ENCODE measurements around the gene RPE. TPM values are rescaled to one million over a fixed set of nuclear protein-coding genes. Genes with fewer than 3 reads are reported as not detected.

Gene RPE
- polyA plus RNA-seq = 59.5 to 69.6 TPM (median 67.9 TPM) in 3 replicates
- 13.1 TPM for polyA plus RNA-seq (2011; ENCODE audit: low read depth)
- 58.7 and 74.6 TPM in 2 replicates for polyA plus RNA-seq (2011; cell fraction: cytosol; rRNA removed)
- 43.0 and 49.6 TPM in 2 replicates for polyA plus RNA-seq (2011; cell fraction: nucleus; rRNA removed)
- 39.8 and 50.0 TPM in 2 replicates for polyA plus RNA-seq (2012; ENCODE audit: low replicate concordance)
- polyA minus RNA-seq = 59.6 to 101 TPM (median 99.2 TPM) in 3 replicates
- polyA minus RNA-seq (2011; cell fraction: cytosol; rRNA and poly(A)+ RNA removed) = 45.8 TPM
- polyA minus RNA-seq (2011; cell fraction: nucleus; rRNA and poly(A)+ RNA removed) = 30.7 and 50.2 TPM in 2 replicates

DNA sequence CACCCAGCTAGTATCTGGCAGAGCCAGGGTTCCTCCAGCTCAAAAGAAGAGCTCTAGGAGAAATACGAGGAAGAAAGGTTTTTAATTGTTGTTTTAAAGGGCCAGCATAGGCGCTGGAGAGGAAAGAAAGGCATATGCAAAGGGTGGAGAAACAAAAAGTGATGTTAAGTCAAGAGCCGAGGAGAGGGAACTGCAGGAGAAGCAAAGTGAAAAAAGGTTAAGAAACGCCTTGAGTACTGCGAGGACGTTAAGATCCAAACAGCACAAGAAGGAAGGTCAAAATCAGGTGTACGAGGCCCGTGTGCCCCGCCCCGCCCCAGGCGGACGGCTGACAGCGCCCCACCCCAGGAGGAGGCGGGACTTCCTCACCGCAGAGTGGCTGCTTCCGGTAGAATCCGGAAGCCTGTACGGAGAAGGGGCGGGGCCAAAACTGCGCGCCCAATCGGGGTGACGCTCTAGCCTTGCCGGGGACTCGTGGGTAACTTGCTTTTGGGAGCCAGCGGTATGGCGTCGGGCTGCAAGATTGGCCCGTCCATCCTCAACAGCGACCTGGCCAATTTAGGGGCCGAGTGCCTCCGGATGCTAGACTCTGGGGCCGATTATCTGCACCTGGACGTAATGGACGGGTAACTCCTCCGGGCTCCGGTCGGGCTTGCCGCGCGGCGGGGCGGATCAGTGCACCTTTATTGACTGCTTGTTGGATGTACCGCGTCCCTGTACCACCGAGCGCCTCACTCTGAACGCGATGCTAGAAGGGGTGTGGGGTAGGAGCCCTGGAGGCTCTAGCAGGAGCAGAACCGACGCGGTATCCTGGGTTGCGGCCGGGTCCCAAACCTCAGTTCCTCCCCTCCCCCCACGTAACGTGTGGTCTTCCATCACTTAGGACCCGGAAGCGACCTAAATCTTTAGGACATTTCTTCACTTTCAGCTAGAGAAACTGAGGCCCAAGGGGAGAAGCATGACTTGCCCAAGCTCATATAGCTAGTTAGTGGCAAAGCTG, at the start of gene RPE:
RPE (plus strand) TSS at position 481 of the 1,000 bp plus-strand sequence; CDS start at position 505, 24 bp downstream.
- peak within 1 kb of the TSS; percentile 78 for H3K27ac ChIP-seq (ENCODE audit: control insufficient read depth, insufficient read depth, low read length)
- FAIRE-seq = peak; percentile 72

GRCh38 chr2:209956271-209956670, 46.2 kb upstream of the RPE start:
- Histone ChIP-seq H3K9me1 (ENCODE audit: control insufficient read depth, extremely low read depth, insufficient read depth, low read length) (no peaks in the 10 kb centered on the region), H2AFZ (ENCODE audit: control insufficient read depth, low read length) (no peak overlapping the region), H3K4me1 (ENCODE audit: control insufficient read depth, extremely low read depth, insufficient read depth, low read length) (no peaks in the 10 kb centered on the region), H3K9me3 (ENCODE audit: control insufficient read depth, low read depth, low read length) (no peaks in the 10 kb centered on the region), H4K20me1 (ENCODE audit: control insufficient read depth, extremely low read depth, insufficient read depth, low read length) (no peaks in the 10 kb centered on the region), H3K4me2 (ENCODE audit: control insufficient read depth, extremely low read depth, insufficient read depth, low read depth, low read length) (no peak overlapping the region), H3K27me3 (ENCODE audit: control insufficient read depth, extremely low read depth, insufficient read depth, low read length) (no peaks in the 10 kb centered on the region), H3K27ac (ENCODE audit: control insufficient read depth, insufficient read depth, low read length) (no peak overlapping the region), H3K36me3 (ENCODE audit: control insufficient read depth in 2 of 2, extremely low read depth in 1 of 2, insufficient read depth in 2 of 2, low read length in 2 of 2) (no peaks in the 10 kb centered on the region), H3K4me3 (ENCODE audit: control insufficient read depth in 2 of 3, extremely low read depth in 1 of 3, insufficient read depth in 2 of 3, low read depth in 1 of 3, low read length in 3 of 3) (no peak overlapping the region), H3K79me2 (ENCODE audit: control insufficient read depth, insufficient read depth, low read length) (no peaks in the 10 kb centered on the region), H3K9ac (ENCODE audit: control insufficient read depth, extremely low read depth, insufficient read depth, low read length) (no peak overlapping the region)
- FAIRE-seq (no peak), DNase-seq (ENCODE audit: low read depth, low spot score) (no peak)
- dilution Hi-C loops (cut with MboI; ENCODE audit: extremely low pct_ligation_motif_present, low sequenced_read_pairs) = no loop called here
- TF ChIP-seq, protein P1, sequence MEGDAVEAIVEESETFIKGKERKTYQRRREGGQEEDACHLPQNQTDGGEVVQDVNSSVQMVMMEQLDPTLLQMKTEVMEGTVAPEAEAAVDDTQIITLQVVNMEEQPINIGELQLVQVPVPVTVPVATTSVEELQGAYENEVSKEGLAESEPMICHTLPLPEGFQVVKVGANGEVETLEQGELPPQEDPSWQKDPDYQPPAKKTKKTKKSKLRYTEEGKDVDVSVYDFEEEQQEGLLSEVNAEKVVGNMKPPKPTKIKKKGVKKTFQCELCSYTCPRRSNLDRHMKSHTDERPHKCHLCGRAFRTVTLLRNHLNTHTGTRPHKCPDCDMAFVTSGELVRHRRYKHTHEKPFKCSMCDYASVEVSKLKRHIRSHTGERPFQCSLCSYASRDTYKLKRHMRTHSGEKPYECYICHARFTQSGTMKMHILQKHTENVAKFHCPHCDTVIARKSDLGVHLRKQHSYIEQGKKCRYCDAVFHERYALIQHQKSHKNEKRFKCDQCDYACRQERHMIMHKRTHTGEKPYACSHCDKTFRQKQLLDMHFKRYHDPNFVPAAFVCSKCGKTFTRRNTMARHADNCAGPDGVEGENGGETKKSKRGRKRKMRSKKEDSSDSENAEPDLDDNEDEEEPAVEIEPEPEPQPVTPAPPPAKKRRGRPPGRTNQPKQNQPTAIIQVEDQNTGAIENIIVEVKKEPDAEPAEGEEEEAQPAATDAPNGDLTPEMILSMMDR (optimal IDR thresholded peaks at IDR 0.05 in 1 of 3, IDR thresholded peaks at IDR 0.05 in 1 of 3, conservative IDR thresholded peaks at IDR 0.05 in 1 of 3; ENCODE audit: extremely low read depth in 1 of 3, insufficient read depth in 2 of 3, low read length in 3 of 3) = no peak
- no peak for TF ChIP-seq EZH2 (IDR thresholded peaks at IDR 0.05; ENCODE audit: low read length)

More for the DNA sequence above, at the start of gene RPE:
- Histone ChIP-seq H3K4me1 (ENCODE audit: control insufficient read depth, extremely low read depth, insufficient read depth, low read length) (peaks cover 24% of the 10 kb centered on the region), H3K4me2 (ENCODE audit: control insufficient read depth, extremely low read depth, insufficient read depth, low read depth, low read length) (peak within 1 kb of the TSS; percentile 98), H3K9me3 (ENCODE audit: control insufficient read depth, low read depth, low read length) (no peaks in the 10 kb centered on the region), H3K36me3 (ENCODE audit: control insufficient read depth in 2 of 2, extremely low read depth in 1 of 2, insufficient read depth in 2 of 2, low read length in 2 of 2) (peaks cover 0 to 2% of the 10 kb centered on the region in 2 experiments), H3K79me2 (ENCODE audit: control insufficient read depth, insufficient read depth, low read length) (peaks cover 51% of the 10 kb centered on the region), H3K27me3 (ENCODE audit: control insufficient read depth, extremely low read depth, insufficient read depth, low read length) (no peaks in the 10 kb centered on the region), H3K9me1 (ENCODE audit: control insufficient read depth, extremely low read depth, insufficient read depth, low read length) (no peaks in the 10 kb centered on the region), H3K9ac (ENCODE audit: control insufficient read depth, extremely low read depth, insufficient read depth, low read length) (peak within 1 kb of the TSS; percentile 90), H4K20me1 (ENCODE audit: control insufficient read depth, extremely low read depth, insufficient read depth, low read length) (no peaks in the 10 kb centered on the region), H3K4me3 (ENCODE audit: control insufficient read depth in 2 of 3, extremely low read depth in 1 of 3, insufficient read depth in 2 of 3, low read depth in 1 of 3, low read length in 3 of 3) (peak within 1 kb of the TSS; percentile 77 to 89 (median 78)), H2AFZ (ENCODE audit: control insufficient read depth, low read length) (peak within 1 kb of the TSS; percentile 98)
- peak; percentile 35 for DNase-seq (ENCODE audit: low read depth, low spot score)
- dilution Hi-C loops (cut with MboI; ENCODE audit: extremely low pct_ligation_motif_present, low sequenced_read_pairs) = no loop called here
- no peak for TF ChIP-seq EZH2 (IDR thresholded peaks at IDR 0.05; ENCODE audit: low read length)
- TF ChIP-seq, protein P1 (optimal IDR thresholded peaks at IDR 0.05 in 1 of 3, IDR thresholded peaks at IDR 0.05 in 1 of 3, conservative IDR thresholded peaks at IDR 0.05 in 1 of 3; ENCODE audit: extremely low read depth in 1 of 3, insufficient read depth in 2 of 3, low read length in 3 of 3) = no peak
